Neural cell (in vitro differentiated cells): ENCODE data around the gene SPIN2B. TPM values are rescaled to one million over a fixed set of nuclear protein-coding genes. Genes with fewer than 3 reads are reported as not detected.

Experiments
- H2AFZ ChIP-seq: fragments of 200-600, 300-800 bp; sonication (generic), shearing (Covaris generic); 2 replicates; pipeline ENCODE4 v1.6.0; 2014; ENCODE audit warnings: low read depth, mild to moderate bottlenecking, antibody characterized with exemption, low read length, moderate library complexity
- H3F3A ChIP-seq: fragments of 200-600 bp; shearing (Covaris generic); 2 replicates; pipeline ENCODE4 v1.6.1; 2016; ENCODE audit warnings: mild to moderate bottlenecking, moderate library complexity, mixed read lengths, antibody characterized with exemption, low read length; ENCODE audit not compliant: insufficient read depth, poor library complexity, severe bottlenecking
- H3K27ac ChIP-seq: fragments of 200-600, 300-800 bp; sonication (generic), shearing (Covaris generic); 2 replicates; pipeline ENCODE4 v1.5.1; 2014; ENCODE audit warnings: mild to moderate bottlenecking, low read length, moderate library complexity
- H3K27me3 ChIP-seq: fragments of 300-800, 200-600 bp; sonication (generic), shearing (Covaris generic); 2 replicates; pipeline ENCODE4 v1.6.0; 2014; ENCODE audit warnings: mild to moderate bottlenecking, low read depth, low read length, moderate library complexity; ENCODE audit not compliant: insufficient read depth
- H3K36me3 ChIP-seq: fragments of 300-800, 200-600 bp; sonication (generic), shearing (Covaris generic); 2 replicates; pipeline ENCODE4 v1.5.1; 2014; ENCODE audit warnings: mild to moderate bottlenecking, antibody characterized with exemption, low read length, moderate library complexity; ENCODE audit not compliant: insufficient read depth
- H3K4me2 ChIP-seq: fragments of 300-800, 200-600 bp; sonication (generic), shearing (Covaris generic); 2 replicates; pipeline ENCODE4 v1.6.0; 2014; ENCODE audit warnings: mild to moderate bottlenecking, low read length
- H3K4me3 ChIP-seq: fragments of 300-800, 200-600 bp; sonication (generic), shearing (Covaris generic); 2 replicates; pipeline ENCODE4 v1.5.1; 2014; ENCODE audit warnings: mild to moderate bottlenecking, low read length, moderate library complexity
- H3K79me2 ChIP-seq: fragments of 200-600 bp; shearing (Covaris generic); replicated peaks from 2 replicates; pipeline ENCODE4 v1.6.0; 2014; ENCODE audit warnings: mild to moderate bottlenecking, low read length, moderate library complexity; ENCODE audit not compliant: insufficient read depth
- H3K9ac ChIP-seq: fragments of 300-800, 200-600 bp; sonication (generic), shearing (Covaris generic); 2 replicates; pipeline ENCODE4 v1.6.1; 2016; ENCODE audit warnings: mild to moderate bottlenecking, low read length, mixed read lengths
- H3K9me2 ChIP-seq: fragments of 200-600 bp; shearing (Covaris generic); 2 replicates; pipeline ENCODE4 v1.6.1; 2016; ENCODE audit warnings: mild to moderate bottlenecking, low read length, mixed read lengths; ENCODE audit not compliant: insufficient read depth
- H3K9me3 ChIP-seq: fragments of 200-600, 300-800 bp; sonication (generic), shearing (Covaris generic); 2 replicates; pipeline ENCODE4 v1.6.1; 2016; ENCODE audit warnings: mild to moderate bottlenecking, mixed run types, low read length, moderate library complexity, mixed read lengths
- H4K20me1 ChIP-seq: fragments of 200-600 bp; shearing (Covaris generic); 2 replicates; pipeline ENCODE4 v1.6.1; 2016; ENCODE audit warnings: mild to moderate bottlenecking, mixed run types; ENCODE audit not compliant: insufficient read depth
- CTCF ChIP-seq: fragments of 450-650 bp; IDR thresholded peaks from 2 replicates; pipeline ENCODE4 v1.5.1; 2014; ENCODE audit warnings: antibody characterized with exemption, mild to moderate bottlenecking, moderate library complexity; ENCODE audit not compliant: poor library complexity, severe bottlenecking
- EP300 ChIP-seq: fragments of 450-650 bp; conservative IDR thresholded peaks from 2 replicates; pipeline ENCODE4 v1.6.1; 2014; ENCODE audit warnings: antibody characterized with exemption, mild to moderate bottlenecking, moderate library complexity; ENCODE audit not compliant: poor library complexity, severe bottlenecking
- EZH2 ChIP-seq: fragments of 200-600, 300-800 bp; shearing (Covaris generic), sonication (generic); IDR thresholded peaks from 2 replicates; pipeline ENCODE4 v1.6.1; 2014; ENCODE audit warnings: antibody characterized with exemption, low read length, borderline replicate concordance, mild to moderate bottlenecking; ENCODE audit not compliant: insufficient read depth, poor library complexity, severe bottlenecking
- MXI1 ChIP-seq: fragments of 450-650 bp; conservative IDR thresholded peaks from 2 replicates; pipeline ENCODE4 v1.6.1; 2014; ENCODE audit warnings: antibody characterized with exemption, mild to moderate bottlenecking; ENCODE audit not compliant: poor library complexity, severe bottlenecking
- POLR2AphosphoS5 ChIP-seq: IDR thresholded peaks from 2 replicates; pipeline ENCODE4 v1.6.1; 2012
- RAD21 ChIP-seq: fragments of 450-650 bp; conservative IDR thresholded peaks from 2 replicates; pipeline ENCODE4 v1.6.1; 2014; ENCODE audit warnings: antibody characterized with exemption, mild to moderate bottlenecking, moderate library complexity
- SMC3 ChIP-seq: fragments of 450-650 bp; conservative IDR thresholded peaks from 2 replicates; pipeline ENCODE4 v1.6.1; 2014; ENCODE audit warnings: antibody characterized with exemption, mild to moderate bottlenecking, moderate library complexity; ENCODE audit not compliant: poor library complexity
- TAF1 ChIP-seq: IDR thresholded peaks from 2 replicates; pipeline ENCODE4 v1.6.1; 2012; ENCODE audit warnings: low read depth
- polyA plus RNA-seq: library from polyadenylated mRNA; depleted of rRNA; stranded (reverse); fragments of >200 nt; gene quantifications from 2 replicates; pipeline ENCODE4 v1.2.3, GENCODE V29; 2014
- TF ChIP-seq, protein P1 (sequence below): IDR thresholded peaks from 2 replicates; pipeline ENCODE4 v1.6.1; 2012; ENCODE audit warnings: borderline replicate concordance

The SPIN2B gene
- polyA plus RNA-seq, 1 donor from 2014 or later = 32.5 TPM

- Histone ChIP-seq H3K9me2 (no peaks in the 10 kb centered on the region), H3K9ac (no peak overlapping the region), H3K4me3 (no peak overlapping the region), H3K36me3 (no peaks in the 10 kb centered on the region), H2AFZ (no peak overlapping the region), H3K9me3 (no peaks in the 10 kb centered on the region), H3K4me2 (no peak overlapping the region), H3K27ac (no peak overlapping the region), H3F3A (no peaks in the 10 kb centered on the region), H3K27me3 (no peaks in the 10 kb centered on the region), H3K79me2 (no peaks in the 10 kb centered on the region), H4K20me1 (no peaks in the 10 kb centered on the region)
- TF ChIP-seq SMC3 (no peak), EZH2 (no peak), EP300 (no peak), RAD21 (no peak), TAF1 (no peak), CTCF (no peak), MXI1 (no peak), POLR2AphosphoS5 (no peak)
- TF ChIP-seq, protein P1, sequence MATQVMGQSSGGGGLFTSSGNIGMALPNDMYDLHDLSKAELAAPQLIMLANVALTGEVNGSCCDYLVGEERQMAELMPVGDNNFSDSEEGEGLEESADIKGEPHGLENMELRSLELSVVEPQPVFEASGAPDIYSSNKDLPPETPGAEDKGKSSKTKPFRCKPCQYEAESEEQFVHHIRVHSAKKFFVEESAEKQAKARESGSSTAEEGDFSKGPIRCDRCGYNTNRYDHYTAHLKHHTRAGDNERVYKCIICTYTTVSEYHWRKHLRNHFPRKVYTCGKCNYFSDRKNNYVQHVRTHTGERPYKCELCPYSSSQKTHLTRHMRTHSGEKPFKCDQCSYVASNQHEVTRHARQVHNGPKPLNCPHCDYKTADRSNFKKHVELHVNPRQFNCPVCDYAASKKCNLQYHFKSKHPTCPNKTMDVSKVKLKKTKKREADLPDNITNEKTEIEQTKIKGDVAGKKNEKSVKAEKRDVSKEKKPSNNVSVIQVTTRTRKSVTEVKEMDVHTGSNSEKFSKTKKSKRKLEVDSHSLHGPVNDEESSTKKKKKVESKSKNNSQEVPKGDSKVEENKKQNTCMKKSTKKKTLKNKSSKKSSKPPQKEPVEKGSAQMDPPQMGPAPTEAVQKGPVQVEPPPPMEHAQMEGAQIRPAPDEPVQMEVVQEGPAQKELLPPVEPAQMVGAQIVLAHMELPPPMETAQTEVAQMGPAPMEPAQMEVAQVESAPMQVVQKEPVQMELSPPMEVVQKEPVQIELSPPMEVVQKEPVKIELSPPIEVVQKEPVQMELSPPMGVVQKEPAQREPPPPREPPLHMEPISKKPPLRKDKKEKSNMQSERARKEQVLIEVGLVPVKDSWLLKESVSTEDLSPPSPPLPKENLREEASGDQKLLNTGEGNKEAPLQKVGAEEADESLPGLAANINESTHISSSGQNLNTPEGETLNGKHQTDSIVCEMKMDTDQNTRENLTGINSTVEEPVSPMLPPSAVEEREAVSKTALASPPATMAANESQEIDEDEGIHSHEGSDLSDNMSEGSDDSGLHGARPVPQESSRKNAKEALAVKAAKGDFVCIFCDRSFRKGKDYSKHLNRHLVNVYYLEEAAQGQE = no peak
Measured at GRCh38 chrX:57070185-57070984, 51.0 kb downstream of the SPIN2B start.

Other genes with a start within 250 kb of the SPIN2B start
- gene SPIN3, start 126.0 kb downstream of the SPIN2B start, polyA plus RNA-seq = 48.7 and 59.9 TPM in 2 replicates
- 1.2 and 2.5 TPM in 2 replicates for gene SPIN2A, start 15.8 kb upstream of the SPIN2B start, polyA plus RNA-seq
- gene FAAH2, start 165.2 kb upstream of the SPIN2B start, polyA plus RNA-seq = 6.5 and 9.3 TPM in 2 replicates